Natural killer cell (primary cell): ENCODE measurements around the gene XDH. TPM values are rescaled to one million over a fixed set of nuclear protein-coding genes. Genes with fewer than 3 reads are reported as not detected.

Experiments
- ATAC-seq, 3 donors: fragments of 150-1000 bp in 2 of 3; fragments of 200-7000 bp in 1 of 3; cut with Tn5 transposase; 1 replicate in 1 of 3; 2 replicates in 2 of 3; pipeline ENCODE4 v1.10.0; 2021; ENCODE audit warnings: mild to moderate bottlenecking in 2 of 3, moderate library complexity in 2 of 3
- DNase-seq, 2 donors: peaks; one replicate each; pipeline versions ENCODE4 v3.0.0 to v3.0.0-alpha.2; 2013 to 2021; ENCODE audit warnings: mixed read lengths in 1 of 2
- H3K27ac ChIP-seq: one replicate; pipeline ENCODE4 v1.5.1; 2013; ENCODE audit warnings: mild to moderate bottlenecking, low read length
- H3K27me3 ChIP-seq: one replicate; pipeline ENCODE4 v1.6.1; 2013; ENCODE audit warnings: low read length; ENCODE audit not compliant: control insufficient read depth, insufficient read depth
- H3K36me3 ChIP-seq: one replicate; pipeline ENCODE4 v1.6.1; 2013; ENCODE audit warnings: low read length; ENCODE audit not compliant: control insufficient read depth, insufficient read depth
- H3K4me1 ChIP-seq: one replicate; pipeline ENCODE4 v1.6.1; 2013; ENCODE audit warnings: low read length; ENCODE audit not compliant: control insufficient read depth, insufficient read depth
- H3K4me3 ChIP-seq: one replicate; pipeline ENCODE4 v1.5.1; 2013; ENCODE audit warnings: low read length
- H3K9me3 ChIP-seq: one replicate; pipeline ENCODE4 v1.6.1; 2013; ENCODE audit warnings: low read length; ENCODE audit not compliant: control insufficient read depth, insufficient read depth
- H3K27ac Mint-ChIP-seq, 2 donors: one replicate each; pipeline ENCODE4 v1.8.0; 2022; ENCODE audit warnings: mild to moderate bottlenecking in 2 of 2, mixed read lengths in 2 of 2, moderate library complexity in 1 of 2
- H3K27me3 Mint-ChIP-seq, 2 donors: one replicate each; pipeline ENCODE4 v1.8.0; 2022; ENCODE audit warnings: low read depth in 2 of 2, mixed read lengths in 2 of 2
- H3K36me3 Mint-ChIP-seq: one replicate; pipeline ENCODE4 v1.8.0; 2022; ENCODE audit warnings: mixed read lengths
- H3K4me1 Mint-ChIP-seq, 2 donors: one replicate each; pipeline ENCODE4 v1.8.0; 2022; ENCODE audit warnings: mixed read lengths in 2 of 2
- H3K4me3 Mint-ChIP-seq: one replicate; pipeline ENCODE4 v1.8.0; 2022; ENCODE audit warnings: mild to moderate bottlenecking, moderate library complexity, mixed read lengths
- H3K9me3 Mint-ChIP-seq, 2 donors: one replicate each; pipeline ENCODE4 v1.8.0; 2022; ENCODE audit warnings: mixed read lengths in 2 of 2
- CTCF ChIP-seq: fragments of 200-600 bp; IDR thresholded peaks from one replicate; pipeline ENCODE4 v1.8.0; 2022; ENCODE audit warnings: antibody characterized with exemption
- WGBS: methylation state at CpG from one replicate; pipeline ENCODE4 v1.1.7; 2013; ENCODE audit warnings: missing lambda C conversion rate; ENCODE audit not compliant: insufficient coverage; 5-methylcytosine and 5-hydroxymethylcytosine counted together
- intact Hi-C: fragments of 100-400 bp; cut with micrococcal nuclease; formaldehyde crosslinking; loops from one replicate; pipeline ENCODE4 v1.14.2; 2022
- total RNA-seq, 4 donors: library from RNA; stranded (reverse); fragments of 120-200 nt in 1 of 4; gene quantifications; one replicate each; pipeline versions ENCODE4 v1.2.3 to v1.2.4, GENCODE V29; 2013 to 2022

Gene XDH
- total RNA-seq, 3 donors from 2014 or later (not counting 1 experiment from before 2014, with no cell fraction given): not detected

GRCh38 chr2:31294196-31294595, 120.3 kb downstream of the XDH start:
- H3K4me3 ChIP-seq: no peak overlapping the region
- Mint-ChIP-seq H3K36me3 (no peaks in the 10 kb centered on the region), H3K4me3 (no peak overlapping the region), H3K27ac (no peak overlapping the region), H3K9me3 (no peaks in the 10 kb centered on the region), H3K27me3 (peaks cover 12 to 16% of the 10 kb centered on the region in 2 donors), H3K4me1 (no peaks in the 10 kb centered on the region)
- H3K27me3 ChIP-seq: no peaks in the 10 kb centered on the region
- WGBS: 94% methylated on average over 1 of the region's 1 CpG
- no peaks in the 10 kb centered on the region for H3K36me3 ChIP-seq
- intact Hi-C loops: no loop called here
- no peak for ATAC-seq
- no peaks in the 10 kb centered on the region for H3K4me1 ChIP-seq
- no peak overlapping the region for H3K27ac ChIP-seq
- TF ChIP-seq CTCF: no peak
- DNase-seq: no peak
- H3K9me3 ChIP-seq: no peaks in the 10 kb centered on the region

GRCh38 chr2:31287654-31288053, 126.9 kb downstream of the XDH start:
- Histone ChIP-seq H3K27me3 (no peaks in the 10 kb centered on the region), H3K36me3 (no peaks in the 10 kb centered on the region), H3K4me3 (no peak overlapping the region), H3K9me3 (no peaks in the 10 kb centered on the region), H3K4me1 (no peaks in the 10 kb centered on the region), H3K27ac (no peak overlapping the region)
- H3K27ac Mint-ChIP-seq: no peak overlapping the region
- no peak for DNase-seq
- no peaks in the 10 kb centered on the region for H3K36me3 Mint-ChIP-seq
- intact Hi-C loops: no loop called here
- no peaks in the 10 kb centered on the region for H3K9me3 Mint-ChIP-seq
- H3K4me1 Mint-ChIP-seq: no peaks in the 10 kb centered on the region
- no peak for TF ChIP-seq CTCF
- 33% methylated on average over 2 of the region's 2 CpGs for WGBS
- ATAC-seq: no peak
- H3K27me3 Mint-ChIP-seq: no peaks in the 10 kb centered on the region
- no peak overlapping the region for H3K4me3 Mint-ChIP-seq

GRCh38 chr2:31286961-31287550, 127.5 kb downstream of the XDH start:
- H3K27ac ChIP-seq: no peak overlapping the region
- Mint-ChIP-seq H3K9me3 (no peaks in the 10 kb centered on the region), H3K27me3 (no peaks in the 10 kb centered on the region), H3K4me1 (no peaks in the 10 kb centered on the region), H3K36me3 (no peaks in the 10 kb centered on the region), H3K27ac (no peak overlapping the region), H3K4me3 (no peak overlapping the region)
- H3K9me3 ChIP-seq: no peaks in the 10 kb centered on the region
- H3K27me3 ChIP-seq: no peaks in the 10 kb centered on the region
- H3K4me1 ChIP-seq: no peaks in the 10 kb centered on the region
- H3K36me3 ChIP-seq: no peaks in the 10 kb centered on the region
- DNase-seq: no peak
- intact Hi-C loops: no loop called here
- no peak for ATAC-seq
- 89% methylated on average over 4 of the region's 5 CpGs for WGBS
- TF ChIP-seq CTCF: no peak
- H3K4me3 ChIP-seq: no peak overlapping the region

GRCh38 chr2:31286230-31286629, 128.3 kb downstream of the XDH start:
- Histone ChIP-seq H3K27ac (no peak overlapping the region), H3K9me3 (no peaks in the 10 kb centered on the region), H3K36me3 (no peaks in the 10 kb centered on the region), H3K4me3 (no peak overlapping the region), H3K27me3 (no peaks in the 10 kb centered on the region), H3K4me1 (no peaks in the 10 kb centered on the region)
- no peak for ATAC-seq
- no peak for DNase-seq
- WGBS: 81% methylated on average over 4 of the region's 4 CpGs
- no peaks in the 10 kb centered on the region for H3K36me3 Mint-ChIP-seq
- intact Hi-C loops: no loop called here
- H3K27ac Mint-ChIP-seq: no peak overlapping the region
- H3K27me3 Mint-ChIP-seq: no peaks in the 10 kb centered on the region
- H3K4me1 Mint-ChIP-seq: no peaks in the 10 kb centered on the region
- no peak for TF ChIP-seq CTCF
- H3K9me3 Mint-ChIP-seq: no peaks in the 10 kb centered on the region
- no peak overlapping the region for H3K4me3 Mint-ChIP-seq
